ENCODE measurements around the gene ATP7A.

The ATP7A gene

DNA sequence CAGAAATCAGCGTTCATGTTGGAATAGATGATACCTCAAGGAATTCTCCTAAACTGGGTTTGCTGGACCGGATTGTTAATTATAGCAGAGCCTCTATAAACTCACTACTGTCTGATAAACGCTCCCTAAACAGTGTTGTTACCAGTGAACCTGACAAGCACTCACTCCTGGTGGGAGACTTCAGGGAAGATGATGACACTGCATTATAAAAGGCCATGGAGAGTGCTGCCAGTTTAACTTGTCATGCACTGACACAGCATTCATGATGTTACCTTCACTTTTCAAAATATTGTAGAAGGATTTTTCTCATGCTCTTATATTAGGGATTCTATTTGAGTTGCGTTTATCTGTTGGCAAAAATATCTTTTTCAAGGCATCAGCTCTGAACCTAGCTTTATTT, 135.9 kb downstream of the ATP7A start:
- Histone ChIP-seq H3K9me3 (ENCODE audit: low read length) (no peaks in the 10 kb centered on the region), H3K9me2 (ENCODE audit: low read depth, low read length) (no peaks in the 10 kb centered on the region), H3K79me2 (ENCODE audit: insufficient read depth, low read length) (no peaks in the 10 kb centered on the region), H3K27ac (ENCODE audit: low read depth, low read length, poor library complexity, severe bottlenecking) (no peak overlapping the region), H3K36me3 (ENCODE audit: insufficient read depth, low read length) (no peaks in the 10 kb centered on the region), H3K4me2 (ENCODE audit: low read length) (no peak overlapping the region), H3K4me1 (ENCODE audit: insufficient read depth, low read length, severe bottlenecking) (no peaks in the 10 kb centered on the region), H4K20me1 (ENCODE audit: insufficient read depth, low read length) (no peaks in the 10 kb centered on the region), H2AFZ (ENCODE audit: low read length) (no peak overlapping the region), H3F3A (ENCODE audit: insufficient read depth, low read length) (no peaks in the 10 kb centered on the region), H3K4me3 (ENCODE audit: low read depth, low read length, poor library complexity, severe bottlenecking) (no peak overlapping the region), H3K27me3 (ENCODE audit: insufficient read depth, low read length) (no peaks in the 10 kb centered on the region), H3K9ac (ENCODE audit: low read length) (no peak overlapping the region)
- TF ChIP-seq, protein P1, sequence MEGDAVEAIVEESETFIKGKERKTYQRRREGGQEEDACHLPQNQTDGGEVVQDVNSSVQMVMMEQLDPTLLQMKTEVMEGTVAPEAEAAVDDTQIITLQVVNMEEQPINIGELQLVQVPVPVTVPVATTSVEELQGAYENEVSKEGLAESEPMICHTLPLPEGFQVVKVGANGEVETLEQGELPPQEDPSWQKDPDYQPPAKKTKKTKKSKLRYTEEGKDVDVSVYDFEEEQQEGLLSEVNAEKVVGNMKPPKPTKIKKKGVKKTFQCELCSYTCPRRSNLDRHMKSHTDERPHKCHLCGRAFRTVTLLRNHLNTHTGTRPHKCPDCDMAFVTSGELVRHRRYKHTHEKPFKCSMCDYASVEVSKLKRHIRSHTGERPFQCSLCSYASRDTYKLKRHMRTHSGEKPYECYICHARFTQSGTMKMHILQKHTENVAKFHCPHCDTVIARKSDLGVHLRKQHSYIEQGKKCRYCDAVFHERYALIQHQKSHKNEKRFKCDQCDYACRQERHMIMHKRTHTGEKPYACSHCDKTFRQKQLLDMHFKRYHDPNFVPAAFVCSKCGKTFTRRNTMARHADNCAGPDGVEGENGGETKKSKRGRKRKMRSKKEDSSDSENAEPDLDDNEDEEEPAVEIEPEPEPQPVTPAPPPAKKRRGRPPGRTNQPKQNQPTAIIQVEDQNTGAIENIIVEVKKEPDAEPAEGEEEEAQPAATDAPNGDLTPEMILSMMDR (IDR thresholded peaks at IDR 0.05; ENCODE audit: low read length) = no peak
- no peak for TF ChIP-seq EZH2 (IDR thresholded peaks at IDR 0.05; ENCODE audit: borderline replicate concordance, low read length)

DNA sequence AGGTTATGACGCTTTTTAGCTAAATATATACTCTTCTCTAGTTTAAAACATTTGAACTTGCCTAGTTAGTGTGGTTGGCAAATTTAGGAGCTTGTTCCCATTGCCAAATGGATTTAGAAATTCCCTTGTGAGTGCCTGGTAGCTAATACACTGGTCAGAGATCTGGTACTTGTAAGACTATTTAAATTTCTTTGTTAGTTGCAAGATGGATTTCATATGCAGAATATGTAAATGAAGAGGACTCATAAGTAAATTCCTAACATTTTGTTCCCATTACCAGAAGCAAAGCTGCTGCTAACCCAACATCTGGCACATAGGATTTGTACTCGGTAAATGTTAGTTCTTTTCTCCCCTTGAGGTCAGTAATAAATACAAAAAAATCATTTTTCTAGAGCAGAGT, 137.6 kb downstream of the ATP7A start:
- H2AFZ ChIP-seq (ENCODE audit: low read length) = no peak overlapping the region
- TF ChIP-seq EZH2 (IDR thresholded peaks at IDR 0.05; ENCODE audit: borderline replicate concordance, low read length) = no peak
- TF ChIP-seq, protein P1 (IDR thresholded peaks at IDR 0.05; ENCODE audit: low read length) = no peak
- H3K4me3 ChIP-seq (ENCODE audit: low read depth, low read length, poor library complexity, severe bottlenecking) = no peak overlapping the region
- H4K20me1 ChIP-seq (ENCODE audit: insufficient read depth, low read length) = no peaks in the 10 kb centered on the region
- no peaks in the 10 kb centered on the region for H3K4me1 ChIP-seq (ENCODE audit: insufficient read depth, low read length, severe bottlenecking)
- no peaks in the 10 kb centered on the region for H3K9me3 ChIP-seq (ENCODE audit: low read length)
- no peaks in the 10 kb centered on the region for H3K27me3 ChIP-seq (ENCODE audit: insufficient read depth, low read length)
- H3K9ac ChIP-seq (ENCODE audit: low read length) = no peak overlapping the region
- H3K4me2 ChIP-seq (ENCODE audit: low read length) = no peak overlapping the region
- no peaks in the 10 kb centered on the region for H3K79me2 ChIP-seq (ENCODE audit: insufficient read depth, low read length)
- H3K27ac ChIP-seq (ENCODE audit: low read depth, low read length, poor library complexity, severe bottlenecking) = no peak overlapping the region
- H3F3A ChIP-seq (ENCODE audit: insufficient read depth, low read length) = no peaks in the 10 kb centered on the region
- no peaks in the 10 kb centered on the region for H3K36me3 ChIP-seq (ENCODE audit: insufficient read depth, low read length)
- no peaks in the 10 kb centered on the region for H3K9me2 ChIP-seq (ENCODE audit: low read depth, low read length)

DNA sequence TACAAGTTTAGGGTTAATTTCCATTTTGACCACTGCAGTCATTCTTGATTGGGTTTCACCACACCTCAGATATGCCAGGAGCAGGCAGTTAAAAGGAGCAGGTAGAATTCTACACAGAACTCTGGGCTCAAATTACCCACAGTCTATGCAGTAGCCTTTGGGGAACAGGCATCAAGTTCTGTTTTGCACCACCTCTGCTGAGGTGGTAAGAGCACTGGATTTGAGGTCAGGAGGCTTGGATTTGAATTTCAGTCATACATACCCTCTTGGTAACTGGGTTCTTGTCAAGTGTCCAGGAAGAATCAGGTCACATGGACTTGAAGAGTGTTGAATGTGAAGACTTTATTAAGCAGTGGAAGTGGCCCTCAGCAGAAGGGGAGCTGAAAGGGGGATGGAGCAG, 153.2 kb downstream of the ATP7A start:
- H3K4me1 ChIP-seq (ENCODE audit: insufficient read depth, low read length, severe bottlenecking) = no peaks in the 10 kb centered on the region
- TF ChIP-seq, protein P1 (IDR thresholded peaks at IDR 0.05; ENCODE audit: low read length) = no peak
- TF ChIP-seq EZH2 (IDR thresholded peaks at IDR 0.05; ENCODE audit: borderline replicate concordance, low read length) = no peak

More for the DNA sequence above, 153.2 kb downstream of the ATP7A start:
- no peaks in the 10 kb centered on the region for H4K20me1 ChIP-seq (ENCODE audit: insufficient read depth, low read length)
- no peaks in the 10 kb centered on the region for H3K9me3 ChIP-seq (ENCODE audit: low read length)
- H3K79me2 ChIP-seq (ENCODE audit: insufficient read depth, low read length) = no peaks in the 10 kb centered on the region
- no peak overlapping the region for H3K4me3 ChIP-seq (ENCODE audit: low read depth, low read length, poor library complexity, severe bottlenecking)
- H3K36me3 ChIP-seq (ENCODE audit: insufficient read depth, low read length) = no peaks in the 10 kb centered on the region
- H3K27ac ChIP-seq (ENCODE audit: low read depth, low read length, poor library complexity, severe bottlenecking) = no peak overlapping the region
- H3F3A ChIP-seq (ENCODE audit: insufficient read depth, low read length) = no peaks in the 10 kb centered on the region
- no peak overlapping the region for H2AFZ ChIP-seq (ENCODE audit: low read length)
- H3K4me2 ChIP-seq (ENCODE audit: low read length) = no peak overlapping the region
- no peaks in the 10 kb centered on the region for H3K9me2 ChIP-seq (ENCODE audit: low read depth, low read length)
- no peaks in the 10 kb centered on the region for H3K27me3 ChIP-seq (ENCODE audit: insufficient read depth, low read length)
- no peak overlapping the region for H3K9ac ChIP-seq (ENCODE audit: low read length)

All from OCI-LY1 (cell line).